Measurements from ENCODE around the gene PRPF19. TPM values are rescaled to one million over a fixed set of nuclear protein-coding genes. Genes with fewer than 3 reads are reported as not detected.

PRPF19 gene
- total RNA-seq, 4 donors from 2014 or later: 35.7 to 63.0 (median 57.1) TPM

DNA sequence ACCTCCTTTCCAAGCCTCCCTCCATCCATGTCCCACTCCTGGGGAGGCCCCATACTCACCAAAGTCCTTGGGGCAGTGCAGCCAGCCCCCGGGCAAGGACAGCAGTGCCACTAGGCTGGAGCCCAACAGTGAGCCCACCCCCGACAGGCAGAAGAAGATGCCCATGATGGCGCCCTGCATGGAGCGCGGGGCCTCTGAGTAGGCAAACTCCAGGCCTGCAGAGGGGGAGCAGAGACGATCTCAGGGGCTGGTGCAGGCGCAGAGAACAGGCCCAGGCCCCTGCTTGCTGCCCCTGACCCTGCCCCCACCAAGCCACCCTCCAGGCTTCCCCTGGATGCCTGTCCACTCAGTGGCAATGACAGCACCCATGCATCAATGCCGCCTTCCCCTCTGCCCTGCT, 31.4 kb upstream of the PRPF19 start:
- Histone ChIP-seq H3K36me3 (peaks cover 5 to 60% (median 50%) of the 10 kb centered on the region in 4 donors), H3K27ac (replicated peaks in 1 of 4) (peak overlapping the region in 1 of 4 donors; percentile 13)

DNA sequence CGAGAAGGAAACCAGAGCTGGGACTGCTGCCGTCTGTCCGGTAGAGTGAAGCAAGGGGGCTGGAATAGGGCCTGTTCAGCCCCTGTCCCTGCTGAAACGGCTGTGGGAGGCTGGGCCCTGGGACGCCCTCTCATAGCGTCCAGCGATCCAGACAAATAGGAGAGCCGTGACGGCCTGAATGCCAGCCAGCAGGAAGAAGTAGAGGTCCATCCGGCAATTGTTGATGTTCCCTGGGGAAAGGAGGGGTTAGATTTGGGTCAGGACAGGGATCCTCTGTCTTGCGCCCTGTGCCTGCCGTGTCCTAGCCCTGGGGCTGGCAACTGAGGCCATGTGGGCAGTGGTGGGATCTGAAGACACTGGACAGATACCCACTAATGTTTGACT, 30.8 kb upstream of the PRPF19 start:
- intact Hi-C loops (cut with DNase I): no loop called here
- Histone ChIP-seq H3K4me3 (no peak overlapping the region), H3K27me3 (no peaks in the 10 kb centered on the region), H3K36me3 (peaks cover 3 to 53% (median 45%) of the 10 kb centered on the region in 4 donors), H3K27ac (replicated peaks in 1 of 4) (peak overlapping the region; percentile 20 to 62 (median 27)), H3K4me1 (peaks cover 9 to 13% (median 11%) of the 10 kb centered on the region in 4 donors), H3K9me3 (no peaks in the 10 kb centered on the region)
- DNase-seq (ENCODE audit: extremely low spot score): no peak
- WGBS: 75% methylated on average over 11 of the region's 12 CpGs
- TF ChIP-seq POLR2AphosphoS5 (IDR thresholded peaks at IDR 0.05) (no peak), EP300 (IDR thresholded peaks at IDR 0.05) (no peak), POLR2A (IDR thresholded peaks at IDR 0.05; ENCODE audit: low read depth) (no peak)
- TF ChIP-seq, protein P1, sequence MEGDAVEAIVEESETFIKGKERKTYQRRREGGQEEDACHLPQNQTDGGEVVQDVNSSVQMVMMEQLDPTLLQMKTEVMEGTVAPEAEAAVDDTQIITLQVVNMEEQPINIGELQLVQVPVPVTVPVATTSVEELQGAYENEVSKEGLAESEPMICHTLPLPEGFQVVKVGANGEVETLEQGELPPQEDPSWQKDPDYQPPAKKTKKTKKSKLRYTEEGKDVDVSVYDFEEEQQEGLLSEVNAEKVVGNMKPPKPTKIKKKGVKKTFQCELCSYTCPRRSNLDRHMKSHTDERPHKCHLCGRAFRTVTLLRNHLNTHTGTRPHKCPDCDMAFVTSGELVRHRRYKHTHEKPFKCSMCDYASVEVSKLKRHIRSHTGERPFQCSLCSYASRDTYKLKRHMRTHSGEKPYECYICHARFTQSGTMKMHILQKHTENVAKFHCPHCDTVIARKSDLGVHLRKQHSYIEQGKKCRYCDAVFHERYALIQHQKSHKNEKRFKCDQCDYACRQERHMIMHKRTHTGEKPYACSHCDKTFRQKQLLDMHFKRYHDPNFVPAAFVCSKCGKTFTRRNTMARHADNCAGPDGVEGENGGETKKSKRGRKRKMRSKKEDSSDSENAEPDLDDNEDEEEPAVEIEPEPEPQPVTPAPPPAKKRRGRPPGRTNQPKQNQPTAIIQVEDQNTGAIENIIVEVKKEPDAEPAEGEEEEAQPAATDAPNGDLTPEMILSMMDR (IDR thresholded peaks at IDR 0.05): no peak

More for the DNA sequence above, 31.4 kb upstream of the PRPF19 start:
- no peak for DNase-seq (ENCODE audit: extremely low spot score)
- intact Hi-C loops (cut with DNase I): no loop called here
- WGBS: 94% methylated on average over 3 of the region's 8 CpGs
- peaks cover 9 to 13% (median 12%) of the 10 kb centered on the region in 4 donors for H3K4me1 ChIP-seq
- no peaks in the 10 kb centered on the region for H3K27me3 ChIP-seq
- H3K4me3 ChIP-seq: no peak overlapping the region
- TF ChIP-seq, protein P1 (IDR thresholded peaks at IDR 0.05): no peak
- no peak for TF ChIP-seq POLR2A (IDR thresholded peaks at IDR 0.05; ENCODE audit: low read depth)
- no peaks in the 10 kb centered on the region for H3K9me3 ChIP-seq

DNA sequence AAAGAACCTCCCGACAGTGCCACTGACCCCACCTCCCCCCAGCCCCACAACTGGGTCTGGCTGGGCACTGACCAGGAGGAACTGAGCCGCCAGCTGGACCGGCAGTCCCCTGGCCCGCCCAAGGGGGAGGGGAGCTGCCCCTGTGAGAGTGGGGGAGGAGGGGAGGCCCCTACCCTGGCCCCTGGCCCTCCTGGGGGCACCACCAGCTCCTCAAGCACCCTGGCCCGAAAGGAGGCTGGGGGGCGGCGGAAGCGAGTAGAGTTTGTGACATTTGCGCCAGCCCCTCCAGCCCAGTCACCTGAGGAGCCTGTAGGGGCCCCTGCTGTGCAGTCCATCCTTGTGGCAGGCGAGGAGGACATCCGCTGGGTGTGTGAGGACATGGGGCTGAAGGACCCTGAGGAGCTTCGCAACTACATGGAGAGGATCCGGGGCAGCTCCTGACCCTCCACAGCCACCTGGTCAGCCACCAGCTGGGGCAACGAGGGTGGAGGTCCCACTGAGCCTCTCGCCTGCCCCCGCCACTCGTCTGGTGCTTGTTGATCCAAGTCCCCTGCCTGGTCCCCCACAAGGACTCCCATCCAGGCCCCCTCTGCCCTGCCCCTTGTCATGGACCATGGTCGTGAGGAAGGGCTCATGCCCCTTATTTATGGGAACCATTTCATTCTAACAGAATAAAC, 30.2 kb upstream of the PRPF19 start:
- Histone ChIP-seq H3K36me3 (peaks cover 0 to 48% (median 42%) of the 10 kb centered on the region in 4 donors), H3K4me3 (no peak overlapping the region), H3K4me1 (peaks cover 7 to 13% (median 10%) of the 10 kb centered on the region in 4 donors), H3K27ac (replicated peaks in 1 of 4) (peak overlapping the region; percentile 20 to 62 (median 27)), H3K9me3 (no peaks in the 10 kb centered on the region), H3K27me3 (no peaks in the 10 kb centered on the region)
- TF ChIP-seq POLR2A (IDR thresholded peaks at IDR 0.05; ENCODE audit: low read depth): no peak
- TF ChIP-seq, protein P1 (IDR thresholded peaks at IDR 0.05): no peak
- no peak for TF ChIP-seq POLR2AphosphoS5 (IDR thresholded peaks at IDR 0.05)
- no peak for TF ChIP-seq EP300 (IDR thresholded peaks at IDR 0.05)
- no peak for DNase-seq (ENCODE audit: extremely low spot score)
- intact Hi-C loops (cut with DNase I): no loop called here
- WGBS: 88% methylated on average over 3 of the region's 18 CpGs

DNA sequence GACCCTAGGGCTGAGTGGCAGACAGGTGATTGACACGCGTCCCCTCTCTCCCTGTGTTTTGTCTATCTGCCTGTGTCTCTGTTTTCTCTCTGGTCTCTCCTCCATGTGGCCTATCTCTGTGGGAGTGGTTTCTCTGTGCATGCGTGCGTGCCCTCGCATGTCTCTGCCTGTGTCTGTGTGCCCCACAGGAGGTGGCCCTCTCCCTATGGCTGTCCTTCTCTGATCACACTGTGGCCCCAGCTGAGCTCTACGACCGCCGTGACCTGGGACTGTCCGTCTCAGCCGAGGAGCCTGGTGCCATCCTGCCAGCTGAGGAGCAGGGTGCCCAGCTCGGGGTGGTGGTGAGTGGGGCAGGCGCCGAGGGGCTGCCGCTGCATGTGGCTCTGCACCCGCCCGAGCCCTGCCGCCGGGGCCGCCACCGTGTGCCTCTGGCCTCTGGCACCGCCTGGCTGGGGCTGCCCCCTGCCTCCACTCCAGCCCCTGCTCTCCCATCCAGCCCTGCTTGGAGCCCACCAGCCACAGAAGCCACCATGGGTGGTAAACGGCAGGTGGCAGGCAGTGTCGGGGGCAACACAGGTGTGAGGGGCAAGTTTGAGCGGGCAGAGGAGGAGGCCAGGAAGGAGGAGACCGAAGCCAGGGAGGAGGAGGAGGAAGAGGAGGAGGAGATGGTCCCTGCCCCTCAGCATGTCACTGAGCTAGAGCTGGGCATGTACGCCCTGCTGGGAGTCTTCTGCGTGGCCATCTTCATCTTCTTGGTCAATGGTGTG, 29.5 kb upstream of the PRPF19 start:
- Histone ChIP-seq H3K9me3 (no peaks in the 10 kb centered on the region), H3K27me3 (no peaks in the 10 kb centered on the region), H3K36me3 (peaks cover 0 to 41% (median 35%) of the 10 kb centered on the region in 4 donors), H3K4me1 (peaks cover 7 to 13% (median 10%) of the 10 kb centered on the region in 4 donors), H3K4me3 (no peak overlapping the region), H3K27ac (replicated peaks in 1 of 4) (peak overlapping the region in 2 of 4 donors; percentile 31 to 62)
- TF ChIP-seq POLR2AphosphoS5 (IDR thresholded peaks at IDR 0.05) (peak in 1 of 2 donors; percentile 2), POLR2A (IDR thresholded peaks at IDR 0.05; ENCODE audit: low read depth) (no peak)
- no peak for DNase-seq (ENCODE audit: extremely low spot score)
- WGBS: 85% methylated on average over 16 of the region's 27 CpGs
- intact Hi-C loops (cut with DNase I): no loop called here

Data from esophagus muscularis mucosa (tissue), 4 donors.